ENCODE data around the gene CFAP251.

CFAP251 gene

GRCh38 chr12:122013136-122013535, 94.7 kb downstream of the CFAP251 start:
- H2AFZ ChIP-seq (ENCODE audit: insufficient read depth, low read length, poor library complexity) = no peak overlapping the region
- H3K27ac ChIP-seq (ENCODE audit: low read depth, low read length) = no peak overlapping the region
- H3K79me2 ChIP-seq (ENCODE audit: control insufficient read depth, insufficient read depth, low read length, poor library complexity) = no peaks in the 10 kb centered on the region
- H3K4me2 ChIP-seq (ENCODE audit: low read length) = no peak overlapping the region
- no CpG with 5 or more reads among the region's 4 CpGs for WGBS (ENCODE audit: extremely low coverage, insufficient coverage, insufficient read length)
- peaks cover 2% of the 10 kb centered on the region for H3K9me3 ChIP-seq (ENCODE audit: insufficient read depth, low read depth, low read length)
- no peak overlapping the region for H3K9ac ChIP-seq (ENCODE audit: low read length)
- H3K4ac ChIP-seq (ENCODE audit: low read depth, low read length) = no peak overlapping the region
- no peaks in the 10 kb centered on the region for H3K79me1 ChIP-seq (ENCODE audit: low read length)
- no peak overlapping the region for H3K18ac ChIP-seq (ENCODE audit: low read length)
- H3K4me1 ChIP-seq (ENCODE audit: control insufficient read depth in 1 of 2, insufficient read depth in 2 of 2, low read length in 2 of 2) = no peaks in the 10 kb centered on the region
- H3K27me3 ChIP-seq (ENCODE audit: insufficient read depth, low read length) = no peaks in the 10 kb centered on the region
- H4K8ac ChIP-seq (ENCODE audit: low read depth, low read length) = no peak overlapping the region
- no peak overlapping the region for H4K12ac ChIP-seq (ENCODE audit: low read depth, low read length)
- H4K91ac ChIP-seq (ENCODE audit: low read depth, low read length) = no peak overlapping the region
- DNase-seq = no peak
- H3K23ac ChIP-seq (ENCODE audit: low read length) = no peak overlapping the region
- no peak overlapping the region for H2AK5ac ChIP-seq (ENCODE audit: low read length)
- H2BK12ac ChIP-seq (ENCODE audit: low read length) = no peak overlapping the region
- no peak overlapping the region for H2BK120ac ChIP-seq (ENCODE audit: insufficient read depth, low read length, poor library complexity)
- no peak overlapping the region for H2BK5ac ChIP-seq (ENCODE audit: low read depth, low read length, poor library complexity)
- H3K4me3 ChIP-seq (ENCODE audit: low read depth, low read length) = no peak overlapping the region
- no peak overlapping the region for H3K14ac ChIP-seq (ENCODE audit: low read length)
- H3K36me3 ChIP-seq (ENCODE audit: control insufficient read depth in 1 of 2, insufficient read depth in 2 of 2, low read length in 2 of 2) = no peaks in the 10 kb centered on the region

- WGBS (ENCODE audit: extremely low coverage, insufficient coverage, insufficient read length) = no CpG with 5 or more reads among the region's 19 CpGs
- Histone ChIP-seq H3K27me3 (ENCODE audit: insufficient read depth, low read length) (no peaks in the 10 kb centered on the region), H4K91ac (ENCODE audit: low read depth, low read length) (no peak overlapping the region), H3K79me1 (ENCODE audit: low read length) (no peaks in the 10 kb centered on the region), H3K18ac (ENCODE audit: low read length) (no peak overlapping the region), H3K14ac (ENCODE audit: low read length) (no peak overlapping the region), H4K12ac (ENCODE audit: low read depth, low read length) (no peak overlapping the region), H3K9me3 (ENCODE audit: insufficient read depth, low read depth, low read length) (peaks cover 3% of the 10 kb centered on the region), H3K27ac (ENCODE audit: low read depth, low read length) (no peak overlapping the region), H2BK120ac (ENCODE audit: insufficient read depth, low read length, poor library complexity) (no peak overlapping the region), H3K9ac (ENCODE audit: low read length) (no peak overlapping the region), H3K79me2 (ENCODE audit: control insufficient read depth, insufficient read depth, low read length, poor library complexity) (no peaks in the 10 kb centered on the region), H2AFZ (ENCODE audit: insufficient read depth, low read length, poor library complexity) (no peak overlapping the region), H3K4ac (ENCODE audit: low read depth, low read length) (no peak overlapping the region), H3K4me1 (ENCODE audit: control insufficient read depth in 1 of 2, insufficient read depth in 2 of 2, low read length in 2 of 2) (no peaks in the 10 kb centered on the region), H3K36me3 (ENCODE audit: control insufficient read depth in 1 of 2, insufficient read depth in 2 of 2, low read length in 2 of 2) (no peaks in the 10 kb centered on the region), H3K4me2 (ENCODE audit: low read length) (no peak overlapping the region), H3K4me3 (ENCODE audit: low read depth, low read length) (no peak overlapping the region), H4K8ac (ENCODE audit: low read depth, low read length) (no peak overlapping the region), H2BK12ac (ENCODE audit: low read length) (no peak overlapping the region), H3K23ac (ENCODE audit: low read length) (no peak overlapping the region), H2BK5ac (ENCODE audit: low read depth, low read length, poor library complexity) (no peak overlapping the region), H2AK5ac (ENCODE audit: low read length) (no peak overlapping the region)
- no peak for DNase-seq
These were observed 95.6 kb downstream of the CFAP251 start for GRCh38 chr12:122013791-122014590.

- H3K4me3 ChIP-seq (ENCODE audit: low read depth, low read length) = no peak overlapping the region
- H2BK5ac ChIP-seq (ENCODE audit: low read depth, low read length, poor library complexity) = no peak overlapping the region
- peaks cover 3% of the 10 kb centered on the region for H3K9me3 ChIP-seq (ENCODE audit: insufficient read depth, low read depth, low read length)
- no peak overlapping the region for H4K8ac ChIP-seq (ENCODE audit: low read depth, low read length)
- H3K36me3 ChIP-seq (ENCODE audit: control insufficient read depth in 1 of 2, insufficient read depth in 2 of 2, low read length in 2 of 2) = no peaks in the 10 kb centered on the region
- no peak overlapping the region for H2BK12ac ChIP-seq (ENCODE audit: low read length)
- H2AK5ac ChIP-seq (ENCODE audit: low read length) = no peak overlapping the region
- no peak overlapping the region for H4K12ac ChIP-seq (ENCODE audit: low read depth, low read length)
- H3K79me1 ChIP-seq (ENCODE audit: low read length) = no peaks in the 10 kb centered on the region
- no peak overlapping the region for H3K18ac ChIP-seq (ENCODE audit: low read length)
- H4K91ac ChIP-seq (ENCODE audit: low read depth, low read length) = no peak overlapping the region
- no peak overlapping the region for H3K4me2 ChIP-seq (ENCODE audit: low read length)
- no peaks in the 10 kb centered on the region for H3K79me2 ChIP-seq (ENCODE audit: control insufficient read depth, insufficient read depth, low read length, poor library complexity)
- no peak overlapping the region for H3K27ac ChIP-seq (ENCODE audit: low read depth, low read length)
- no peak overlapping the region for H2BK120ac ChIP-seq (ENCODE audit: insufficient read depth, low read length, poor library complexity)
- no peak overlapping the region for H3K9ac ChIP-seq (ENCODE audit: low read length)
- no peak for DNase-seq
- no peaks in the 10 kb centered on the region for H3K4me1 ChIP-seq (ENCODE audit: control insufficient read depth in 1 of 2, insufficient read depth in 2 of 2, low read length in 2 of 2)
- H3K27me3 ChIP-seq (ENCODE audit: insufficient read depth, low read length) = no peaks in the 10 kb centered on the region
- H3K14ac ChIP-seq (ENCODE audit: low read length) = no peak overlapping the region
- H3K4ac ChIP-seq (ENCODE audit: low read depth, low read length) = no peak overlapping the region
- WGBS (ENCODE audit: extremely low coverage, insufficient coverage, insufficient read length) = no CpG with 5 or more reads among the region's 5 CpGs
- no peak overlapping the region for H2AFZ ChIP-seq (ENCODE audit: insufficient read depth, low read length, poor library complexity)
- no peak overlapping the region for H3K23ac ChIP-seq (ENCODE audit: low read length)
These were observed 96.4 kb downstream of the CFAP251 start for GRCh38 chr12:122014781-122015180.

- Histone ChIP-seq H3K23ac (ENCODE audit: low read length) (no peak overlapping the region), H3K27me3 (ENCODE audit: insufficient read depth, low read length) (peaks cover 6% of the 10 kb centered on the region), H4K8ac (ENCODE audit: low read depth, low read length) (no peak overlapping the region), H3K14ac (ENCODE audit: low read length) (no peak overlapping the region), H4K12ac (ENCODE audit: low read depth, low read length) (no peak overlapping the region), H3K79me1 (ENCODE audit: low read length) (peaks cover 9% of the 10 kb centered on the region), H2BK12ac (ENCODE audit: low read length) (no peak overlapping the region), H3K4ac (ENCODE audit: low read depth, low read length) (no peak overlapping the region), H3K9ac (ENCODE audit: low read length) (no peak overlapping the region), H4K91ac (ENCODE audit: low read depth, low read length) (no peak overlapping the region), H3K36me3 (ENCODE audit: control insufficient read depth in 1 of 2, insufficient read depth in 2 of 2, low read length in 2 of 2) (no peaks in the 10 kb centered on the region), H3K4me2 (ENCODE audit: low read length) (no peak overlapping the region), H2AK5ac (ENCODE audit: low read length) (no peak overlapping the region), H2AFZ (ENCODE audit: insufficient read depth, low read length, poor library complexity) (no peak overlapping the region), H3K79me2 (ENCODE audit: control insufficient read depth, insufficient read depth, low read length, poor library complexity) (peaks cover 8% of the 10 kb centered on the region), H3K27ac (ENCODE audit: low read depth, low read length) (no peak overlapping the region), H2BK120ac (ENCODE audit: insufficient read depth, low read length, poor library complexity) (no peak overlapping the region), H3K18ac (ENCODE audit: low read length) (no peak overlapping the region), H3K4me3 (ENCODE audit: low read depth, low read length) (no peak overlapping the region), H3K4me1 (ENCODE audit: control insufficient read depth in 1 of 2, insufficient read depth in 2 of 2, low read length in 2 of 2) (peaks cover 5 to 7% of the 10 kb centered on the region in 2 experiments), H2BK5ac (ENCODE audit: low read depth, low read length, poor library complexity) (no peak overlapping the region), H3K9me3 (ENCODE audit: insufficient read depth, low read depth, low read length) (peaks cover 3% of the 10 kb centered on the region)
- no peak for DNase-seq
These were observed 100.1 kb downstream of the CFAP251 start for GRCh38 chr12:122018457-122018856.
